Stomach (tissue), 4 donors: ENCODE measurements around the gene POLR1H.

Experiments used
- EP300 ChIP-seq: sonication (generic); formaldehyde crosslinking; IDR thresholded peaks from one replicate; pipeline ENCODE4 v1.6.1; 2017; ENCODE audit warnings: antibody characterized with exemption
- POLR2AphosphoS5 ChIP-seq, 3 donors: sonication (generic); formaldehyde crosslinking; IDR thresholded peaks; one replicate each; pipeline ENCODE4 v1.6.1; 2016; ENCODE audit warnings: antibody characterized with exemption in 3 of 3
- TF ChIP-seq, protein P1 (sequence below), 7 experiments: fragments of 450-650 bp in 4 of 7; fragments of 200-600 bp in 3 of 7; sonication (generic) in 3 of 7; IDR thresholded peaks; one replicate each; pipeline ENCODE4 v1.5.1; 2016 to 2019; ENCODE audit warnings: antibody characterized with exemption in 7 of 7, control low read depth in 2 of 7, mild to moderate bottlenecking in 1 of 7

DNA sequence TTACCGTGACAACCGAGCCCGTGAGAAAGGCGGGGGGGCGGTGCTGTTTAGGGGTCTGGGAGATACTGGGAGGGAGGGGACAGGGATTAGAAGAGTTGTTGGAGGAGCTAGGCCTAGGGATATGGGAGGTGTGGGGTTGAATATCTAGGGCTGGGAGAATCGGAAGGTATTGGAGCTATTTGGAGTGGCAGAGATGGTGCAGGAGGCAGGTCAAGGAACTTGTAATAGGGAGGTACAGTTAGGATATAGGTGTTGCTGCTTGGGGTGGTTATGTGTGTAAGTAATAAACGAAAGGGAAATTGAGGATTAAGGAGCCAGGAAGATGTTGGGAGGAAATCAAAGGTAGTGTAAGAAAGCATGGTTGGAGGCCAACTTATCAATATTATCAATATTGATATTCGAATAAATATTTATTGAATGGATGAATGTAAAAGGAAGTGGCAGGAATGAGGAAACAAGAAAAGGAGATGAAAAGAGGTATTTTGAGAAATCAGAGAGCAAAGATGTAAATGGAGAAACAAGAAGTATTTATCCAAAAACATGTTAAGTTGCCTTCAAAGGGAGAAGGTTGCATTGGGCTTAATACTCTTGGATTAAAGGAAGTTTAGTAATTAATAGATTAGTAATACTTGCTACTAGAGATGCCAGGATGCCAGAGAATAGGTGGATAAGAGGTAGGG is 6.5 kb downstream of the POLR1H start:
- TF ChIP-seq, protein P1, sequence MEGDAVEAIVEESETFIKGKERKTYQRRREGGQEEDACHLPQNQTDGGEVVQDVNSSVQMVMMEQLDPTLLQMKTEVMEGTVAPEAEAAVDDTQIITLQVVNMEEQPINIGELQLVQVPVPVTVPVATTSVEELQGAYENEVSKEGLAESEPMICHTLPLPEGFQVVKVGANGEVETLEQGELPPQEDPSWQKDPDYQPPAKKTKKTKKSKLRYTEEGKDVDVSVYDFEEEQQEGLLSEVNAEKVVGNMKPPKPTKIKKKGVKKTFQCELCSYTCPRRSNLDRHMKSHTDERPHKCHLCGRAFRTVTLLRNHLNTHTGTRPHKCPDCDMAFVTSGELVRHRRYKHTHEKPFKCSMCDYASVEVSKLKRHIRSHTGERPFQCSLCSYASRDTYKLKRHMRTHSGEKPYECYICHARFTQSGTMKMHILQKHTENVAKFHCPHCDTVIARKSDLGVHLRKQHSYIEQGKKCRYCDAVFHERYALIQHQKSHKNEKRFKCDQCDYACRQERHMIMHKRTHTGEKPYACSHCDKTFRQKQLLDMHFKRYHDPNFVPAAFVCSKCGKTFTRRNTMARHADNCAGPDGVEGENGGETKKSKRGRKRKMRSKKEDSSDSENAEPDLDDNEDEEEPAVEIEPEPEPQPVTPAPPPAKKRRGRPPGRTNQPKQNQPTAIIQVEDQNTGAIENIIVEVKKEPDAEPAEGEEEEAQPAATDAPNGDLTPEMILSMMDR (IDR thresholded peaks at IDR 0.05) = no peak
- TF ChIP-seq EP300 = no peak
- no peak for TF ChIP-seq POLR2AphosphoS5 (IDR thresholded peaks at IDR 0.05)
